HG03432 (cell line): ENCODE results near the gene CCDC7.
"Not testable (repeated sequence)": the region's sequence is repeated elsewhere in the genome, so short reads cannot be mapped to it uniquely, and the experiment has no call there.

ENCODE experiments used
- ATAC-seq: cut with Tn5 transposase; IDR thresholded peaks from one replicate; pipeline ENCODE4 v1.9.1; 2021; ENCODE audit warnings: mild to moderate bottlenecking, moderate library complexity; ENCODE audit not compliant: unreplicated experiment

Gene CCDC7

GRCh38 chr10:32687116-32687515 is 241.2 kb downstream of the CCDC7 start:
- ATAC-seq: no peak

GRCh38 chr10:32687546-32687945 is 241.6 kb downstream of the CCDC7 start:
- ATAC-seq: no peak

GRCh38 chr10:32692174-32692573 is 246.2 kb downstream of the CCDC7 start:
- ATAC-seq: no peak

- ATAC-seq: no peak
Observed at GRCh38 chr10:32693441-32693979, 247.6 kb downstream of the CCDC7 start.

GRCh38 chr10:32699683-32700082 is 253.7 kb downstream of the CCDC7 start:
- not testable (repeated sequence) for ATAC-seq

GRCh38 chr10:32713560-32713959 is 267.6 kb downstream of the CCDC7 start:
- no peak for ATAC-seq

- no peak for ATAC-seq
Observed at GRCh38 chr10:32731527-32731926, 285.6 kb downstream of the CCDC7 start.

GRCh38 chr10:32738958-32739357 is 293.0 kb downstream of the CCDC7 start:
- no peak for ATAC-seq

GRCh38 chr10:32744321-32744720 is 298.4 kb downstream of the CCDC7 start:
- no peak for ATAC-seq

GRCh38 chr10:32746869-32747268 is 300.9 kb downstream of the CCDC7 start:
- no peak for ATAC-seq

GRCh38 chr10:32751582-32751981 is 305.6 kb downstream of the CCDC7 start:
- no peak for ATAC-seq

GRCh38 chr10:32754900-32755299 is 309.0 kb downstream of the CCDC7 start:
- not testable (repeated sequence) for ATAC-seq

GRCh38 chr10:32771217-32771616 is 325.3 kb downstream of the CCDC7 start:
- ATAC-seq: no peak

- ATAC-seq: no peak
Observed at GRCh38 chr10:32773105-32773504, 327.2 kb downstream of the CCDC7 start.

GRCh38 chr10:32786968-32787367 is 341.0 kb downstream of the CCDC7 start:
- no peak for ATAC-seq

- no peak for ATAC-seq
Observed at GRCh38 chr10:32787690-32788284, 341.8 kb downstream of the CCDC7 start.

GRCh38 chr10:32788359-32788758 is 342.4 kb downstream of the CCDC7 start:
- ATAC-seq: no peak

GRCh38 chr10:32790483-32790882 is 344.5 kb downstream of the CCDC7 start:
- ATAC-seq: no peak

GRCh38 chr10:32793033-32793432 is 347.1 kb downstream of the CCDC7 start:
- ATAC-seq: no peak

GRCh38 chr10:32795598-32796183 is 349.8 kb downstream of the CCDC7 start:
- no peak for ATAC-seq

- ATAC-seq: not testable (repeated sequence)
Observed at GRCh38 chr10:32797393-32797792, 351.5 kb downstream of the CCDC7 start.

GRCh38 chr10:32846974-32847373 is 401.0 kb downstream of the CCDC7 start:
- ATAC-seq: no peak

- ATAC-seq: no peak
Observed at GRCh38 chr10:32851301-32851700, 405.4 kb downstream of the CCDC7 start.
